A549 (cell line): Measurements from ENCODE around the gene TNPO2. TPM values are rescaled to one million over a fixed set of nuclear protein-coding genes. Genes with fewer than 3 reads are reported as not detected.

Experiments used
- ATAC-seq, 2 experiments: fragments of 200-7000 bp in 1 of 2; fragments of >200 bp in 1 of 2; cut with Nextera tagmentation in 1 of 2; cut with Tn5 transposase in 1 of 2; 3 replicates each; pipeline versions ENCODE4 v1.8.0 to v1.9.1; 2018 to 2020; ENCODE audit warnings: mild to moderate bottlenecking in 1 of 2, moderate library complexity in 1 of 2
- CTCF ChIA-PET: fragments of 300-600 bp; sonication (Branson Sonifier 250); formaldehyde crosslinking; extraction: SDS; loops from one replicate; lab custom pipeline; 2021; ENCODE audit warnings: antibody characterized with exemption, inconsistent platforms; lab: Yijun Ruan, JAX
- POLR2A ChIA-PET: fragments of 350-600 bp; formaldehyde crosslinking; extraction: SDS; loops from one replicate; lab custom pipeline; 2021; ENCODE audit warnings: antibody characterized with exemption, inconsistent platforms; lab: Yijun Ruan, JAX
- DNase-seq, 2 experiments: peaks; one replicate each; pipeline versions ENCODE4 v3.0.0 to v3.0.0-alpha.2; 2011 to 2016; ENCODE audit warnings: low read depth in 1 of 2, low spot score in 1 of 2
- FAIRE-seq: peaks from 2 replicates; lab custom pipeline; 2011; peaks lifted over from hg19 to GRCh38; lab: Jason Lieb, UNC
- H3K27ac ChIP-seq, 2 experiments: fragments of >200 bp; sonication (Bioruptor Twin); formaldehyde crosslinking; 3 replicates each; pipeline ENCODE4 v1.5.1; 2016 to 2017
- H3K4me1 ChIP-seq: fragments of >200 bp; sonication (Bioruptor Twin); formaldehyde crosslinking; 3 replicates; pipeline ENCODE4 v1.6.1; 2016
- H3K4me2 ChIP-seq: fragments of >200 bp; sonication (Bioruptor Twin); formaldehyde crosslinking; 3 replicates; pipeline ENCODE4 v1.6.1; 2016
- H3K4me3 ChIP-seq: fragments of >200 bp; sonication (Bioruptor Twin); formaldehyde crosslinking; 3 replicates; pipeline ENCODE4 v1.5.1; 2016
- H3K9me3 ChIP-seq: fragments of >200 bp; sonication (Bioruptor Twin); formaldehyde crosslinking; 3 replicates; pipeline ENCODE4 v1.6.1; 2016
- CBX8 ChIP-seq: fragments of 200-600 bp; sonication (generic); IDR thresholded peaks from 2 replicates; pipeline ENCODE4 v1.6.1; 2016
- CEBPB ChIP-seq, 2 experiments: fragments of >200 bp in 1 of 2; sonication (Bioruptor Twin) in 1 of 2; formaldehyde crosslinking in 1 of 2; IDR thresholded peaks; 2 replicates each; pipeline ENCODE4 v1.6.1; 2012 to 2016
- EHF ChIP-seq: fragments of 250-450 bp; sonication (Bioruptor Pico); IDR thresholded peaks from 2 replicates; pipeline ENCODE4 v1.5.0; 2020; ENCODE audit warnings: mild to moderate bottlenecking
- EP300 ChIP-seq, 2 experiments: fragments of >200 bp; sonication (Bioruptor Twin); formaldehyde crosslinking; IDR thresholded peaks; 2 replicates in 1 of 2; 3 replicates in 1 of 2; pipeline ENCODE4 v1.6.1; 2016 to 2017
- ESRRA ChIP-seq: fragments of 150-350 bp; IDR thresholded peaks from 2 replicates; pipeline ENCODE4 v1.6.1; 2014; ENCODE audit warnings: mild to moderate bottlenecking, low read length, borderline replicate concordance
- JUN ChIP-seq, 2 experiments: fragments of >200 bp; sonication (Bioruptor Twin); formaldehyde crosslinking; IDR thresholded peaks; 2 replicates in 1 of 2; 3 replicates in 1 of 2; pipeline ENCODE4 v1.6.1; 2016 to 2017
- KDM5A ChIP-seq: fragments of 200-600 bp; sonication (generic); IDR thresholded peaks from 2 replicates; pipeline ENCODE4 v1.6.1; 2016; ENCODE audit warnings: antibody characterized with exemption, mild to moderate bottlenecking
- MAZ ChIP-seq: fragments of 150-350 bp; IDR thresholded peaks from 2 replicates; pipeline ENCODE4 v1.6.1; 2014; ENCODE audit warnings: antibody characterized with exemption, low read depth, low read length, borderline replicate concordance
- RAD21 ChIP-seq, 2 experiments: fragments of >200 bp in 1 of 2; sonication (Bioruptor Twin) in 1 of 2; formaldehyde crosslinking in 1 of 2; IDR thresholded peaks in 1 of 2; conservative IDR thresholded peaks in 1 of 2; 2 replicates in 1 of 2; 3 replicates in 1 of 2; pipeline ENCODE4 v1.6.1; 2012 to 2018; ENCODE audit warnings: inconsistent platforms in 1 of 2
- RARB ChIP-seq: fragments of 250-450 bp; sonication (Bioruptor Pico); IDR thresholded peaks from 2 replicates; pipeline ENCODE4 v1.8.0; 2021; ENCODE audit warnings: mild to moderate bottlenecking, moderate library complexity
- RNF2 ChIP-seq: fragments of 200-600 bp; sonication (generic); IDR thresholded peaks from 2 replicates; pipeline ENCODE4 v1.6.1; 2016; ENCODE audit warnings: low read depth, mild to moderate bottlenecking, antibody characterized with exemption, moderate library complexity, borderline replicate concordance
- SMC3 ChIP-seq: fragments of >200 bp; sonication (Bioruptor Twin); formaldehyde crosslinking; IDR thresholded peaks from 3 replicates; pipeline ENCODE4 v1.6.1; 2018; ENCODE audit warnings: inconsistent platforms
- TFCP2L1 ChIP-seq: fragments of 250-450 bp; sonication (Bioruptor Pico); IDR thresholded peaks from 2 replicates; pipeline ENCODE4 v1.5.0; 2021; ENCODE audit warnings: mild to moderate bottlenecking
- ZNF302 ChIP-seq: fragments of 250-450 bp; sonication (Bioruptor Pico); IDR thresholded peaks from 2 replicates; pipeline ENCODE4 v1.9.0; 2021; ENCODE audit warnings: inconsistent platforms, mild to moderate bottlenecking, moderate library complexity
- ZSCAN20 ChIP-seq: fragments of 250-450 bp; sonication (Bioruptor Pico); IDR thresholded peaks from 2 replicates; pipeline ENCODE4 v1.8.0; 2022; ENCODE audit warnings: mild to moderate bottlenecking, moderate library complexity
- WGBS: methylation state at CpG from one replicate; pipeline ENCODE4 v1.1.6; 2017; ENCODE audit errors: missing lambda C conversion rate; 5-methylcytosine and 5-hydroxymethylcytosine counted together
- polyA plus RNA-seq, 4 experiments: library from polyadenylated mRNA; depleted of rRNA in 3 of 4; stranded (reverse); fragments of >200 nt; fragmentation: RNase III in 1 of 4; extraction: RNeasy Plus Mini Kit Qiagen cat#74134 plus additional on column Dnase treatment in 1 of 4; gene quantifications; 2 replicates in 3 of 4; 3 replicates in 1 of 4; pipeline ENCODE4 v1.2.3, GENCODE V29; 2011 to 2017
- TF ChIP-seq, protein P1 (sequence below): fragments of 250-450 bp; sonication (Bioruptor Pico); IDR thresholded peaks from 2 replicates; pipeline ENCODE4 v1.5.0; 2020; ENCODE audit warnings: low read depth, mild to moderate bottlenecking, moderate library complexity
- TF ChIP-seq, protein P2 (sequence below): fragments of >200 bp; sonication (Bioruptor Twin); formaldehyde crosslinking; IDR thresholded peaks from 3 replicates; pipeline ENCODE4 v1.5.1; 2016
- TF ChIP-seq, protein P3 (sequence below): fragments of 150-350 bp; IDR thresholded peaks from 2 replicates; pipeline ENCODE4 v1.6.1; 2014; ENCODE audit warnings: low read depth, mild to moderate bottlenecking, low read length

The TNPO2 gene
- polyA plus RNA-seq, 2 of the 4 experiments (the other 2 are of a cell fraction) = 33.7 to 41.0 TPM

DNA sequence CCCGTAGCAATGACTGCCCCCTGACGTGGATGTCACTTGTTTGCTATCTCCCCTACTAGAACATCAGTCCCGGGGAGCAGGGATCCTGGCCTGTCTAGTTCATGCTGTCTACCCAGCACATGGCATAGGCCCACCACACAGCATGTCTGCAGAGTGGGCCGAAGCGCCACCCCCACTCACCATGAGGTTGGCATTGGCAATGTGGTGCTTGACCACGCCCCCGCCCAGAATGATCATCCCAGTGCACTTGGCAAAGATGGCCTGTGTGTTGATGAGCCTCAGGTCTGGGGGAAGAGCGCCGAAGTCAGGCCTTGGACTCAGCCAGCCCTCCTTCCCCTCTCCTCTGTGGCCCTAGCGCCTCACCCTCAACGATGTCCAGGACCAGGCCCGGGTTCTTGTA is 46.8 kb downstream of the TNPO2 start:
- ChIA-PET POLR2A (no interaction called here), CTCF (interaction anchor here (0.7 to 1.5 kb wide), 10 partner anchors 9 to 177 kb away, joined by 3 to 7 read pairs (median 4); partner anchors contain the start of genes MAN2B1, TNPO2 and WDR83)
- ATAC-seq (no peak), DNase-seq (no peak), FAIRE-seq (no peak)
- H3K4me1 ChIP-seq = no peaks in the 10 kb centered on the region
- TF ChIP-seq CEBPB (IDR thresholded peaks at IDR 0.05) (no peak), TFCP2L1 (CRISPR knock-in tag) (no peak), KDM5A (no peak), CBX8 (no peak), ESRRA (no peak), EHF (no peak), RARB (no peak), ZSCAN20 (CRISPR knock-in tag) (no peak), RNF2 (no peak), EP300 (IDR thresholded peaks at IDR 0.05) (no peak), ZNF302 (no peak)
- TF ChIP-seq, protein P1, sequence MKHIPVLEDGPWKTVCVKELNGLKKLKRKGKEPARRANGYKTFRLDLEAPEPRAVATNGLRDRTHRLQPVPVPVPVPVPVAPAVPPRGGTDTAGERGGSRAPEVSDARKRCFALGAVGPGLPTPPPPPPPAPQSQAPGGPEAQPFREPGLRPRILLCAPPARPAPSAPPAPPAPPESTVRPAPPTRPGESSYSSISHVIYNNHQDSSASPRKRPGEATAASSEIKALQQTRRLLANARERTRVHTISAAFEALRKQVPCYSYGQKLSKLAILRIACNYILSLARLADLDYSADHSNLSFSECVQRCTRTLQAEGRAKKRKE = no peak
- TF ChIP-seq, protein P2, sequence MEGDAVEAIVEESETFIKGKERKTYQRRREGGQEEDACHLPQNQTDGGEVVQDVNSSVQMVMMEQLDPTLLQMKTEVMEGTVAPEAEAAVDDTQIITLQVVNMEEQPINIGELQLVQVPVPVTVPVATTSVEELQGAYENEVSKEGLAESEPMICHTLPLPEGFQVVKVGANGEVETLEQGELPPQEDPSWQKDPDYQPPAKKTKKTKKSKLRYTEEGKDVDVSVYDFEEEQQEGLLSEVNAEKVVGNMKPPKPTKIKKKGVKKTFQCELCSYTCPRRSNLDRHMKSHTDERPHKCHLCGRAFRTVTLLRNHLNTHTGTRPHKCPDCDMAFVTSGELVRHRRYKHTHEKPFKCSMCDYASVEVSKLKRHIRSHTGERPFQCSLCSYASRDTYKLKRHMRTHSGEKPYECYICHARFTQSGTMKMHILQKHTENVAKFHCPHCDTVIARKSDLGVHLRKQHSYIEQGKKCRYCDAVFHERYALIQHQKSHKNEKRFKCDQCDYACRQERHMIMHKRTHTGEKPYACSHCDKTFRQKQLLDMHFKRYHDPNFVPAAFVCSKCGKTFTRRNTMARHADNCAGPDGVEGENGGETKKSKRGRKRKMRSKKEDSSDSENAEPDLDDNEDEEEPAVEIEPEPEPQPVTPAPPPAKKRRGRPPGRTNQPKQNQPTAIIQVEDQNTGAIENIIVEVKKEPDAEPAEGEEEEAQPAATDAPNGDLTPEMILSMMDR = no peak
- TF ChIP-seq, protein P3, sequence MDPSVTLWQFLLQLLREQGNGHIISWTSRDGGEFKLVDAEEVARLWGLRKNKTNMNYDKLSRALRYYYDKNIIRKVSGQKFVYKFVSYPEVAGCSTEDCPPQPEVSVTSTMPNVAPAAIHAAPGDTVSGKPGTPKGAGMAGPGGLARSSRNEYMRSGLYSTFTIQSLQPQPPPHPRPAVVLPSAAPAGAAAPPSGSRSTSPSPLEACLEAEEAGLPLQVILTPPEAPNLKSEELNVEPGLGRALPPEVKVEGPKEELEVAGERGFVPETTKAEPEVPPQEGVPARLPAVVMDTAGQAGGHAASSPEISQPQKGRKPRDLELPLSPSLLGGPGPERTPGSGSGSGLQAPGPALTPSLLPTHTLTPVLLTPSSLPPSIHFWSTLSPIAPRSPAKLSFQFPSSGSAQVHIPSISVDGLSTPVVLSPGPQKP = no peak
- H3K4me2 ChIP-seq = no peak overlapping the region
- no peaks in the 10 kb centered on the region for H3K9me3 ChIP-seq
- no peak overlapping the region for H3K4me3 ChIP-seq
- 93% methylated on average over 11 of the region's 12 CpGs for WGBS
- no peak overlapping the region for H3K27ac ChIP-seq

DNA sequence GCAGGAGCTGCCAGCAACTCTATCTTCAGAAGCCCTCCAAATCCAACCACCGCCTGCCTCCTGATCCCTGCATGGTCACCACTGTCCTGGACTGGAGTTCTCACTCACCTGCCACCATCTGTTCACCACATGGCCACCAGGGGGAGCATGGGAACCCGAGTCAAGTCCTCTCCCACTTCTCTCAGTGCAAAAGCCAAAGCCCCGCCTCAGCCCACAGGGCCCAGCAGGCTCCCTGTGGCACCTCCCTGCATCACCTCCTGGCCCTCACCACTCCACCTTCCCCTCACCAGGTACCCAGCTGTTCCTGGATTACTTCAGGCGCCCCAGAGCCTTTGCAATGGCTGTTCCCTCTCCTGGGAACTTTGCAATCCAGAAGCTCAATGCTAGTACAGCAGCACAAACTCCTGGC is 47.3 kb downstream of the TNPO2 start:
- ATAC-seq = peak; percentile 70 to 77
- TF ChIP-seq JUN (IDR thresholded peaks at IDR 0.05) (no peak), MAZ (no peak), SMC3 (peak; percentile 31; the same call in 2 of the 3 replicates), RAD21 (conservative IDR thresholded peaks at IDR 0.05 in 1 of 2, IDR thresholded peaks at IDR 0.05 in 1 of 2) (peak in 1 of 2 experiments; percentile 27; a peak in 2 of 5 replicates)
- TF ChIP-seq, protein P2 = peak; percentile 54
- TF ChIP-seq, all 56 proteins: peak for 3
- no peaks in the 10 kb centered on the region for H3K4me1 ChIP-seq
- H3K4me2 ChIP-seq = no peak overlapping the region
- no peak overlapping the region for H3K4me3 ChIP-seq
- H3K9me3 ChIP-seq = no peaks in the 10 kb centered on the region
- 26% methylated on average over 3 of the region's 4 CpGs for WGBS
- no peak overlapping the region for H3K27ac ChIP-seq
- DNase-seq (peak; percentile 68 to 80), FAIRE-seq (no peak)
- POLR2A ChIA-PET = no interaction called here
- CTCF ChIA-PET = interaction anchor here (0.7 to 1.5 kb wide), 11 partner anchors 8 to 178 kb away, joined by 3 to 7 read pairs (median 4); partner anchors contain the start of genes MAN2B1, TNPO2 and WDR83
